Non-pigmented ciliary epithelial cell (primary cell): ENCODE measurements around the gene FAM107A.

Experiments used
- DNase-seq: peaks from one replicate; pipeline ENCODE4 v3.0.0-alpha.2; 2010; ENCODE audit warnings: low read depth

The FAM107A gene, protein sequence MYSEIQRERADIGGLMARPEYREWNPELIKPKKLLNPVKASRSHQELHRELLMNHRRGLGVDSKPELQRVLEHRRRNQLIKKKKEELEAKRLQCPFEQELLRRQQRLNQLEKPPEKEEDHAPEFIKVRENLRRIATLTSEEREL

DNA sequence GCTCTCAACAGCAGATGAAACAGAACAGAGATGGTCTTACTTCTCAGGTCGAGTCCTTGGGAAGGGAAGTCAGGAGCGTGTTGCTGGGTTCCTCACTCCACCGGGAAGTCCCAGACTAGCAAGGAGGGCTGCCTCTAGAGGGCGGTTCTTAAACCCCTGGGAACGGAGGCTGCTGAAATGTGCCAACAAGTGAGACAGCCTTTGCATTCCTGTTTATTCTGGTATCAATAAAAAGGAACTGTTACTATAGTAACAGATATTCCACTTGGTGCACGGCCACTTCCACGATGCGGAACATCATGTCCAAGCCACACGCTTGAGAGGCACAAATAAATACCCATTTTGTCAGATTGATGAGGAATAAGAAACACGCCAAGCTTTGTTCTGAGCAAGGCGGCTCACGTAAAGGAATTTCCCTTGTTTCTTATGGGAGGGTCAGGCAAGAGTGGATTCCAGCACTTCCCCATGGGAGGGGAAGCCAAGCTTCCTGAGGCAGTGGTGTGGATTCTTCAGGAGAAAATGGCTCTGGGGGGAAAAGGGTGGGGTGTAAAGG lies at the start of gene FAM107A:
TSS of gene FAM107A (minus strand) at position 123 of the 553 bp plus-strand sequence. CDS start 7,531 bp downstream, outside the sequence.
- DNase-seq: no peak

GRCh38 chr3:58625196-58625824 lies 48.1 kb upstream of the FAM107A start:
- no peak for DNase-seq

DNA sequence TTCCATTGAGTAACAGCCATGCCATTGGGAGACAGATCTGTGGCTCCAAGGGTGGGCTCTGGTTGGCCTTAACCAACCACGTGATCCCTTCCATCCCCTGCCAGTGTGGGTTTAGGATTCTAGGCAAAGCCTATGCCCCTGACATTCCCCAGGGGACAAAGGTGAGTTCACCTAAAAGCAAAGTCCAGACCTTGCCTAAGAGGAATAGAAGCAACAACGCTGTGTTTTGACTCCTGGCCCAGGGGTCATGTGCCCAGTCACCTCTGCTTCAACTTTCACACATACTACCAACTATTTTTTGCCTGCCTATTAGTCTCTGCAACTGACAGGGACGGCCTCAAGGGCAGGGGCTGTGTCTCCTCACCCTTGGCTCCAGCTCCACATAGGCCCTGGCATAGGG lies 47.4 kb upstream of the FAM107A start:
- no peak for DNase-seq

GRCh38 chr3:58623961-58624360 lies 46.8 kb upstream of the FAM107A start:
- no peak for DNase-seq

- no peak for DNase-seq
These were observed 46.3 kb upstream of the FAM107A start for GRCh38 chr3:58623478-58623877.

GRCh38 chr3:58622892-58623291 lies 45.7 kb upstream of the FAM107A start:
- no peak for DNase-seq

GRCh38 chr3:58622436-58622835 lies 45.2 kb upstream of the FAM107A start:
- DNase-seq: no peak

- DNase-seq: no peak
These were observed 44.1 kb upstream of the FAM107A start for GRCh38 chr3:58621086-58621830.

DNA sequence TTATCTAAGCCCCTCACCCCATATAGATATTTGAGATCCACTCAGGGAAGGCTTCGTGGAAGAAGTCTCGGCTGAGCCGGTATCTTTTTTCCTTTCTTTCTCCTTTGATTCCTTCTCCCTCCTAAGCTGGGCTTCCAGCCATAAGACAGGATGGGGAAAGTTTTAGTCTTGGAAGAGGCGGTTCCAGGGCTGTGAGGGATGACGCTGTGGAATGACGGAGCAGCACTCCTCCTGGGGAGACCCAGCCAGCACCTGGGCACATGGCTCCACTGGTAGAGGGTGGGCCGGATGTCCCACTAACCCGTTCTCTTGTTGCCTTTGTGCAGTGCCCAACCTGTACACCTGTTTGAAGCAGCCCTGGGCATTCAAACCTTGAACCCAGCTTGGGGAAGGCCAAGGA lies 43.2 kb upstream of the FAM107A start:
- DNase-seq: no peak

- no peak for DNase-seq
These were observed 40.2 kb upstream of the FAM107A start for GRCh38 chr3:58617338-58617761.

GRCh38 chr3:58613236-58614132 lies 36.3 kb upstream of the FAM107A start:
- DNase-seq: no peak

GRCh38 chr3:58612830-58613229 lies 35.6 kb upstream of the FAM107A start:
- no peak for DNase-seq

- no peak for DNase-seq
These were observed 32.8 kb upstream of the FAM107A start for GRCh38 chr3:58609990-58610389.

DNA sequence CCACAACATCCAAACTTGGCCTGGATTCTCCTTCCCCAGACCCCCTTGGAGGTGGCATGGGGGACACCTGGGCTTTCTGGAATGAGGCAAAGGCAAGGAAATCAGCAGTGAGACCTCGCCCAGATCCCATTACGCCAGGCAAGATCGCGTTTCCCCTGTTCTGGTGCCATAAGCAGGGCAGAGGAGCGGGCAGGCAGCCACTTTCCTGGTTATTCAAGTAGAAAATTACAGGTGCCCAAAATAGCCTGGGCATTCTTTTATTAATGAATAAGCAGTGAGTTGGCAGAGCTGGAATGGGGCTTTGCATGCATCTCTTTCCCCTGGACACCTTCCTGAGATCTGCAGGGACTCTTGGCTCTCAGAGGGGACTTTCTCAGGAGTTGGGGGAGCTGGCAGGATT lies 31.5 kb upstream of the FAM107A start:
- DNase-seq: no peak

DNA sequence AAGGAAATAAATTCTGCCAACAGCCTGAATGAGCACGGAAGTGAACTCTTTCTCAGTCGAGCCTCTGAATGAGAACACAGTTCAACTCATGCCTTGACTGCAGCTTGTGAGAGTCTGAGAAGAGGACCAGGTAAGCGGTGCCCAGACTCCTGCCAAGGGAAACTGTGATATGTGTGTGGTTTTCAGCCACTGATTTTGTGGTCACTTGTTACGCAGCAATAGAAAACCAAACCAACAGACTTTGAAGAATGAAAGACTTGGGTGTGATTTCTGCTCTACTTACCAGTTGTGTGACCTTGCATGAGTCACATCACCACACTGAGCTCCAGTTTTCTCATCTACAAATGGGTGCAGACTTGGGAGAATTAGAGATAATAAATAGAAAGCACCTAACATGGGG lies 30.6 kb upstream of the FAM107A start:
- DNase-seq: no peak

DNA sequence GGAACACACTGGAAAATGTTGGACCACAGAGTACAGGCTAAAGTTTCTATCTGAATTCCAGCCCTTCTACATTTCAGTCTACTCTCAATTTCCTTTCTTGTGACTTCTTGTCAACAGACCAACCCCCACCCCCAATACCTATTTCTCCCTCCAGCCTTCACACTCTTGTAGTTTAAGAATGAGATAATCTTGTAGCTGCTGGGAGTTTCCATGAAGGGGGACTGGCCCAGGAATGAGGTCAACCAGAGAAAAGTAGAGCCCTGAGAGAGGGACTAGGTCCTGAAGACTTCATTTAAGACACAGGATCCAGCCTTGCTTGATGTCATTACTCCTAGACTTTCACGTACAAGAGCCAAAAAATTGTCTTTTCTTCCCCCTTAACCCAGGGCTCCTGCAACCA lies 29.5 kb upstream of the FAM107A start:
- no peak for DNase-seq

DNA sequence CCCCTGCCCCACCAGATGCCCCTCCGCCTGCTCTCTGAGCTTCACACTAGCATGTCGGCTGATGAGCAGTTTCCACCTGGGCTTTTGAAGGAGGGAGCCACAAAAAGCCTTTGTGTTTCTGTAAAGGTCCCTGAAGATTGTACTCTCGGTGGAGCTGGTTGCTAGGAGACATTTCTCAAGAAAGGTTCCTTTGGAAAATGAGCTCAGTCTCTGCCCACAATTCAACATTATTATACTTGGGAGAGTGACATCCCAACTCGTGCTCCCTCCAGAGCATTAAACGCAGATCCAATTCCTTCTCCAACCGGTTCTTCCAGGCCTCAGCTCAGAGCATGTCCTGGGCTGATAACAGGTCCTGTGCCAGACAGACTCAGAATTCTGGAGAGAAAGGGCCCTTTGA lies 26.8 kb upstream of the FAM107A start:
- DNase-seq: no peak

- DNase-seq: no peak
These were observed 26.4 kb upstream of the FAM107A start for GRCh38 chr3:58603606-58604005.

- DNase-seq: no peak
These were observed 20.6 kb upstream of the FAM107A start for GRCh38 chr3:58597770-58598310.

DNA sequence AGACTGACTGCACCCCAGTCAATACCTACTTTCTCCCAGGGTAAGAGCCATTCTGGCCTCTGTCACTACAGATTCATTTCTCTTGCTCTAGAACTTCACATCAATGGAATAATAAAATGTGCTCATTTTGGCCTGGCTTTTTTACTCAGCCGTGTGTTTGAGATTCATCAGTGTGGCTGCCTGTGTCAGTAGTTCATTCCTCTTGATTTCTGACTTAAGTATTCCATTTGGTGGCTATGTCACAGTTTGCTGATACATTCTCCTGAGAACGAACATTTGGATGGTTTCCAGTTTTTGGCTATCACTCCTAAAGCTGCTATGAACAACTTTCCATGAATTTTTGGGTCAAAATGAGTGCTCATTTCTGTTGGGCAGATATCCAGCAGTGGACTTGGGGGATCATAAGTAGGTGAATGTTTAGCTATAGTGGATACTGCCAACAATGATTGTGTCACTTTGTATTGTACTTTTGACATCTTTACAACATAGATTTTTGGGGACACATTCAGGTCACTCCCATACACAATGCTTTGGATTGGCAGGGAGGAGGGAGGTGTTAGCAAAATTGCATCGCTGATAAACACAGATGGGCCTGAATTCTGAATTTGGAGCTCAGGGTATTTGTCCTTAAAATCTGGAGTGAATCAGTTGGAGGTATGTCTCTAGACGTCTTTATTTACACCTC lies 19.8 kb upstream of the FAM107A start:
- no peak for DNase-seq

- no peak for DNase-seq
These were observed 16.9 kb upstream of the FAM107A start for GRCh38 chr3:58594117-58594516.
